DMS53 (cell line): ENCODE measurements around the gene KDM4B.

Experiments used
- DNase-seq: peaks from one replicate; lab custom pipeline; 2025; lab: John Stamatoyannopoulos, UW

Gene KDM4B

GRCh38 chr19:5012688-5013457 lies 44.0 kb downstream of the KDM4B start:
- no peak for DNase-seq

GRCh38 chr19:5013761-5014160 lies 44.8 kb downstream of the KDM4B start:
- no peak for DNase-seq

GRCh38 chr19:5014941-5015340 lies 46.0 kb downstream of the KDM4B start:
- no peak for DNase-seq

GRCh38 chr19:5016268-5016667 lies 47.4 kb downstream of the KDM4B start:
- no peak for DNase-seq

GRCh38 chr19:5016781-5017180 lies 47.9 kb downstream of the KDM4B start:
- DNase-seq = no peak

DNA sequence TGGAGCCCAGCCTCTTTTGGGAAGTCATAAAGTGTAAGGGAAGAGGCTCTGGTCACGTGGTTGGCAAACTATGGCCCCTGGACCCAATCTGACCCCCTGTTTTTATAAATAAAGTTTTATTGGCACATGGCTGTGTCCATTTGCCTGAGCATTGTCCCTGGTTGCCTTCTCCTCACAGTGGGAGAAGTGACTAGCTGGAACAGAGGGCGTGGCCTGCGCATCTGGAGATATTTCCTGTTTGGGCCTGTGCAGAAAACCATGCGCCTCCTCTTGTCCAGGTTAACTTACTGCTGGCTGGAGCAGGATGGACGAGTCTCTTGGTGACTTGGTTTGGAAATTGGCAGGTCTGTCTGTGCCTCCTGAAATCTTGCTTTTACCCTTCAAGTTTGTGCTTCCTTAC lies 48.3 kb downstream of the KDM4B start:
- no peak for DNase-seq

- DNase-seq = no peak
Measured at GRCh38 chr19:5018224-5019015, 49.5 kb downstream of the KDM4B start.

GRCh38 chr19:5020368-5020767 lies 51.5 kb downstream of the KDM4B start:
- no peak for DNase-seq

GRCh38 chr19:5021046-5021445 lies 52.1 kb downstream of the KDM4B start:
- DNase-seq = no peak

DNA sequence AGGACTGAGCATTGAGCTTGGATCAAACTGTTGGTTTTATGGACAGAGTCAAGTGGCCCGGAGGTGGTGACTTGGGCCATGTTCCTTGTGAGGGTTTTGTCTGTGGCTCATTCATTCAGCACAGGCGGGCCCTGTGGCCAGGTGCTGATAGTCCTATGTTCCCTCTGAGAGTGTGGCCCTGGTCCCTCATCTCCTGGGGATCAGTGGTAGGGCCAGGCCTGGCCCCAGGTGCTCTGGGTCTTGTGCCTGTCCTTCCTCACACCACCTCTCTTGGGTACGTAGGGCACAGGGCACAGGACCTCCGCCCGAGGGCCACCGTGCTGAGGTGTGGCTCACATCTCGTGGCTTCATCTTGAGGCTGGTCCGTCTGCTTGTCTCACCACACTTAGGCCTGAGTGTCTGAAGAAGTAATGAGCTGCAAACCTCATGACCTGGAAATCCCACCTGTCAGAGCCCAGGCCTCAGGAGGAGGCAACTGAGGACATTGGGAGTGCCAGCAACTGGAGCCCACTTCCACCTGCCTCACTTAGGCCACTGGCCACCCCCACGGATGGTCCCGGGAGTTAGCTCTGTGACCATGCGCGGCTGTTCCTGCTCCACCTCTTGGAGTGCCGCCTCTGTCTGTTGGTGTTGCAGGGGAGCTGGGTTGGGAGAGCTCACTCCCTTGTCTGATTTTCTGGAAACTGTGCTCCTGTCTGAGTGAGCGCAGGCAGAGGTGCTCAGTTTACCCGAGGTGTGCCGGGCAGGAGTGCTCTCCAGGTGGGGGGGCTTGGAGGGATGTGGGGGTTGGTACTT lies 53.4 kb downstream of the KDM4B start:
- DNase-seq = no peak

DNA sequence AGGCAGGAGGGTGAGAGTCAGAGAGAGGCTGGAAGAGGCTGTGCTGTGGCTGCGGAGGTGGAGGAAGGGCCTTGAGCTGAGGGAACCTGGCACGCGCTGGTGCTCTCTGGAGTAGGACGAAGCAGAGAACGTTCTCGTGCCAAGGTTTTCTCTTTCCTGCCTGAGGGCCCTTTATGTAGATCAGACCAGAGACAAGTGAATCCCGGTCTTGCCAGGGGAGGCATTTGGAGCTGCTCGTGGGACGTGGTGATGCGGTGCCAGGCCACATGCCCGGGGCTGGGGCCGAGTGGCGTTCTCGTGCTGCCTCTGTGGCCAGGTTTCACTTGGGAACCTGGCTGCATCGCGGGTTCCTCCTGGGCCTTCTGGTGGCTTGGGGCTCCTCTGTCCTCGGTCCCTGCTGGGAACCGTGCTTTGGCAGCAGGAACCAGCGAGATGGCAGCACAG lies 54.2 kb downstream of the KDM4B start:
- no peak for DNase-seq

- no peak for DNase-seq
Measured at GRCh38 chr19:5024282-5024681, 55.4 kb downstream of the KDM4B start.

GRCh38 chr19:5025027-5025426 lies 56.1 kb downstream of the KDM4B start:
- no peak for DNase-seq

GRCh38 chr19:5026706-5027273 lies 57.9 kb downstream of the KDM4B start:
- DNase-seq = no peak

GRCh38 chr19:5028229-5028886 lies 59.4 kb downstream of the KDM4B start:
- DNase-seq = no peak

DNA sequence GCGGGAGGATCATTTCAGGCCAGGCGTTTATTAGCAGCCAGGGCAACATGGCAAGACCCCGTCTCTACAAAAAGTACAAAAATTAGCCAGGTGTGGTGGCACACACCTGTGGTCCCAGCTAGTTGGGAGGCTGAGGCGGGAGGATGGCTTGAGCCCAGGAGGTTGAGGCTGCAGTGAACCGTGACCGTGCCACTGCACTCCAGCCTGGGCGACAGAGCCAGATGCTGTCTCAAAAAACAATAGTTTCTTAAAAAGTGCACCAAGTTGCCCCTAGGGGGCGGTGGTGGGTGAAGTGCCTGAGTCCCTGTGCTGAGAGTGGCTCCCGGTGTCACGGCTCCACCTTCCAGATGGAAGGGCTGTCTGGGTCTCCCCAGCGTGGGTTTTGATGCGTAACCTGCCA lies 60.7 kb downstream of the KDM4B start:
- peak; percentile 70 for DNase-seq

DNA sequence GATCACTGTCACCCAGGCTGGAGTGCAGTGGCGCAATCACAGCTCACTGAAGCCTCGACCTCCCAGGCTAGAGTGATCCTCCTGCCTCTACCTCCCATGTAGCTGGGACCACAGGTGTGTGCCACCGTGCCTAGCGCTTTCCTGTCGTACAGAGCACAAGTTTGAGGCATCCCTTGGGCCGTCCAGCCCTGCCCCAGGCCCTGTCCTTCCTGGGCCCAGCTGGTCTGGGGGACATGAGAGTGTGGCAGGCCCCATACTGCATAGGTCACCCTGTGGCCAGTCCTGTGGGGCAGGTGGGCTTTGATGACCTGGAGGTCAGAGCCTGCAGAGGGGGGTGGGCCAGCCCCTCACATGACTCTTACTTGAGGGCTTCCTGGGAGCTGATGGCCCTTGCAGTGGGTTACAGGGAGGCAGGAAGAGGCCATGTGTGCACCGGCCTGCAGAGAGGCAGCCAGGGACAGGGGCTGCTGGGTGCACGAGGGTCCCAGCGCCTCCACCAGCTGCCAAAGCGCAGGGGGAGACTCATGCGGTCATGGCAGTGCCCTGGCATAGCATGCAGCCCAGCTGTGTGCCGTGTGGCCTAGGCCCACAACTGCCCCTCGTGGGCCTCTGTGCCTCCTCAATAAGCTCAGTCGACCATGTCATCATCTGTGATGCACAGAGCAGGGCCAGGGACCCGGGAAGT lies 61.4 kb downstream of the KDM4B start:
- no peak for DNase-seq

GRCh38 chr19:5030822-5031221 lies 61.9 kb downstream of the KDM4B start:
- DNase-seq = no peak

- DNase-seq = peak; percentile 77
Measured at GRCh38 chr19:5031231-5032100, 62.6 kb downstream of the KDM4B start.
